ENCODE data around the gene SLC15A4.

Gene SLC15A4

DNA sequence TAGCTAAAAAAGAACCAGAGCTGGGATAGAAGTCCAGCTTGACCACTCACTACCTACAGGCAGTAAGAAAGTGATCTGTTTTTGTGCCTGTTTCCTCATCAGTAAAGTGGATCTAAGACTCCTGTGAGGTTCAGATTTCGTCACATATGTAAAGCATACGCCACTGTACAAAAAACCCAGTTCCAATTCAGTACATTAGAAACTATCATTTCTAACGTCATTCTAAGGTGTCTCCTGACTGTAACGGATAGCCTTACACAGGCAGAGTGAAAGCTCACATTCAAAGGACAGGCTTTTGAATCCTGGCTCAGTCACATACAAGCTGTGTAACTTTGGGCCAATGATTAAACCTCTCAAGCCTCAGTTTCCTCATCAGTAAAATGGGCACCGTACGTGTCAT lies 3.5 kb downstream of the SLC15A4 start:
- H3K27ac ChIP-seq (ENCODE audit: insufficient read depth in 1 of 2, low read depth in 1 of 2, low read length in 2 of 2, poor library complexity in 1 of 2, severe bottlenecking in 2 of 2): no peak overlapping the region
- no peaks in the 10 kb centered on the region for H3K27me3 ChIP-seq (replicated peaks in 2 of 5; ENCODE audit: control insufficient read depth in 4 of 5, insufficient read depth in 5 of 5, low read length in 4 of 5)
- no peak for DNase-seq
- H3K4me3 ChIP-seq (ENCODE audit: control insufficient read depth in 1 of 7, extremely low read depth in 1 of 7, insufficient read depth in 4 of 7, low read depth in 2 of 7, low read length in 6 of 7): no peak overlapping the region
- WGBS (ENCODE audit: insufficient coverage): 93% methylated on average over 6 of the region's 6 CpGs
- ChIA-PET POLR2A (no interaction called here), CTCF (interaction anchor here (0.9 to 3.6 kb wide), 4 partner anchors 9 to 34 kb away, joined by 3 to 12 read pairs (median 4); no protein-coding TSS in a partner anchor)
- peaks cover 15 to 66% (median 55%) of the 10 kb centered on the region in 4 experiments for H3K4me1 ChIP-seq (ENCODE audit: control extremely low read depth in 1 of 4, control insufficient read depth in 4 of 4, insufficient read depth in 4 of 4, low read length in 3 of 4)
- H3K9me3 ChIP-seq (ENCODE audit: control extremely low read depth in 1 of 5, control insufficient read depth in 4 of 5, insufficient read depth in 2 of 5, low read depth in 1 of 5, low read length in 4 of 5): no peaks in the 10 kb centered on the region
- peaks cover 2 to 11% (median 5%) of the 10 kb centered on the region in 4 experiments for H3K36me3 ChIP-seq (ENCODE audit: control insufficient read depth in 4 of 4, insufficient read depth in 4 of 4, low read length in 3 of 4)

DNA sequence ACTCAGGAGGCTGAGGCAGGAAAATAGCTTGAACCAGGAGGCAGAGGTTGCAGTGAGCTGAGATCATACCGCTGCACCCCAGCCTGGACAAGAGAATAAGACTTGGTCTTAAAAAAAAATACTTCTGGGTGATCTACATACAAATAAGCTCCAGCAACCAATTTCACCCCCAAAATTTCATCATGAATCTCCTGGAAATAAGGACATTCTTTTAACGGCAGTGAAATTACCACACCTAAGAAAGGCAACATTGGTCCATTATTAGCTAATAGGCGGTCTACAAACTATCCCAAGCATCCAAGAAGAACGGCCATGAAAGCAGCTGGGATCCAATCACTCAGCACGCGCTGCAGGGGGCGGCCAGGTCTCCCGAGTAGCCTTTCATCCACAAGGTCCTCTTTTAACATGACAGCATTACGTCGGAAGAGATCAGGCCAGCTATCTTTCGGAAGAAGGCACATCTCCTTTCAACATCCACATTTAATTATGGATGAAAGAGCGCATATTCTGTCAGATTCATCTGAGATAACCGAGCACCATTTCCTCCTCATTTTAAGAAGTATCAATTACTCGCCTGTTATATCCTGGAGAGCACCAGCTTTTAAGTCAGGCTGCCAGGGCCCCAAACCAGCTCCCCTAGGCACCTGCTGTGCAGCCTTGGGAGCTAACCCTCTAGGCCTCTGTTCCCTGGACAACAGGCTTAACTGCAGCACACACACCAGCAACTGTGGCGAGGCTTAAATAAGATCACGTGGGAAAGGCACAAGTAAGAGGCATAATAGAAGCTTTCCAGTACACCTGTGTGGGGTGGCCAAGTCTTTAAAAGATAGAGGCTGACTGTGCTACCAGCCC lies 4.2 kb downstream of the SLC15A4 start:
- H3K4me3 ChIP-seq (ENCODE audit: control insufficient read depth in 1 of 7, extremely low read depth in 1 of 7, insufficient read depth in 4 of 7, low read depth in 2 of 7, low read length in 6 of 7): no peak overlapping the region
- no peak for DNase-seq
- no peak overlapping the region for H3K27ac ChIP-seq (ENCODE audit: insufficient read depth in 1 of 2, low read depth in 1 of 2, low read length in 2 of 2, poor library complexity in 1 of 2, severe bottlenecking in 2 of 2)
- peaks cover 6 to 17% (median 7%) of the 10 kb centered on the region in 4 experiments for H3K36me3 ChIP-seq (ENCODE audit: control insufficient read depth in 4 of 4, insufficient read depth in 4 of 4, low read length in 3 of 4)
- ChIA-PET POLR2A (no interaction called here), CTCF (interaction anchor here (0.7 to 3.6 kb wide), 4 partner anchors 8 to 175 kb away, joined by 3 to 12 read pairs (median 4); no protein-coding TSS in a partner anchor)
- H3K4me1 ChIP-seq (ENCODE audit: control extremely low read depth in 1 of 4, control insufficient read depth in 4 of 4, insufficient read depth in 4 of 4, low read length in 3 of 4): peaks cover 15 to 61% (median 52%) of the 10 kb centered on the region in 4 experiments
- 96% methylated on average over 12 of the region's 16 CpGs for WGBS (ENCODE audit: insufficient coverage)
- no peaks in the 10 kb centered on the region for H3K9me3 ChIP-seq (ENCODE audit: control extremely low read depth in 1 of 5, control insufficient read depth in 4 of 5, insufficient read depth in 2 of 5, low read depth in 1 of 5, low read length in 4 of 5)
- no peaks in the 10 kb centered on the region for H3K27me3 ChIP-seq (replicated peaks in 2 of 5; ENCODE audit: control insufficient read depth in 4 of 5, insufficient read depth in 5 of 5, low read length in 4 of 5)

DNA sequence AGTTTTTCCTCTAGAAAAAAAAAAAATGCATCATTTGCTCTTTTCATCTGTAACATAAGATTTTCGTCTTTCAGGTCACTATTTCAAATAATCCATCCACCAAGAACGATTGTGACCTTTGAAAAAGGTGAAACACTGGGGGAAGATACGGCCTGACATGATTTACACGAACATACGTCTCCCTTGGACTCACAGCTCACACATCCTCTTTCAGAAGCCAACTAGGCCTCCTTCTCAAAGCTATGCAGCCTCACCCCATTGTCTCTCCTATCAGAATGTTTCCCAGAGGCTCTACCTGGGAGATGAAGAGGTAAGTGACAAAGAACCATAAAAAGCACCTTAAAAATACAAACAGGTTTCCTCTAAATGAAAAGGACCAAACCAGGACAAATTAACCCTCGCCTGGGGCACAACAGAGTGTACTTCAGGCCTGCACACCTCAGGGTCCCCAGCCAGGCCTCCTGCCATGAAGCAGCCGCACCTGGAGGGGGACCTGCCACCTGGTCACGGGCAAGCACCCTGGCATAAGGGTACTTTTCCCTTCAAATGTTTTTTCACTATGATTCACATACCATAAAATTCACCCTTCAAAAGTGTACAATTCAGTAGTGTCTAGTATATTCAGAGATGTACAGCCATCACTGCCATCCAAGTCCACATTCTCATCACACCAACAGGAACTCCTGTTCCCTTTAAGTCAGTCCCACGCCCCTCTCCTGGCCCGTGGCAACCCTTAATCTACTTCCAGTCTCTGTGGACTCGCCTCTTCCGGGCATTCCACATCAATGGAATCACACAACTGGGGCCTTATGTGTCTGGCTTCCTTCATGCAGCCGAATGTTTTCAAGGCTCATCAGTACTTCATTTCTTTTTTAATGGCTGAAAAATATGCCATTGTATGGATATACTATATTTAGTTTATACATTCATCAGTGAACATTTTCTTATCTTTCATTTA lies 5.4 kb downstream of the SLC15A4 start:
- DNase-seq: no peak
- Histone ChIP-seq H3K9me3 (ENCODE audit: control extremely low read depth in 1 of 5, control insufficient read depth in 4 of 5, insufficient read depth in 2 of 5, low read depth in 1 of 5, low read length in 4 of 5) (no peaks in the 10 kb centered on the region), H3K4me3 (ENCODE audit: control insufficient read depth in 1 of 7, extremely low read depth in 1 of 7, insufficient read depth in 4 of 7, low read depth in 2 of 7, low read length in 6 of 7) (no peak overlapping the region), H3K36me3 (ENCODE audit: control insufficient read depth in 4 of 4, insufficient read depth in 4 of 4, low read length in 3 of 4) (peaks cover 10 to 29% (median 16%) of the 10 kb centered on the region in 4 experiments), H3K27ac (ENCODE audit: insufficient read depth in 1 of 2, low read depth in 1 of 2, low read length in 2 of 2, poor library complexity in 1 of 2, severe bottlenecking in 2 of 2) (peak overlapping the region; percentile 29 to 62), H3K27me3 (replicated peaks in 2 of 5; ENCODE audit: control insufficient read depth in 4 of 5, insufficient read depth in 5 of 5, low read length in 4 of 5) (no peaks in the 10 kb centered on the region), H3K4me1 (ENCODE audit: control extremely low read depth in 1 of 4, control insufficient read depth in 4 of 4, insufficient read depth in 4 of 4, low read length in 3 of 4) (peaks cover 15 to 54% (median 46%) of the 10 kb centered on the region in 4 experiments)
- ChIA-PET POLR2A (no interaction called here), CTCF (no interaction called here)
- WGBS (ENCODE audit: insufficient coverage): 94% methylated on average over 8 of the region's 13 CpGs

DNA sequence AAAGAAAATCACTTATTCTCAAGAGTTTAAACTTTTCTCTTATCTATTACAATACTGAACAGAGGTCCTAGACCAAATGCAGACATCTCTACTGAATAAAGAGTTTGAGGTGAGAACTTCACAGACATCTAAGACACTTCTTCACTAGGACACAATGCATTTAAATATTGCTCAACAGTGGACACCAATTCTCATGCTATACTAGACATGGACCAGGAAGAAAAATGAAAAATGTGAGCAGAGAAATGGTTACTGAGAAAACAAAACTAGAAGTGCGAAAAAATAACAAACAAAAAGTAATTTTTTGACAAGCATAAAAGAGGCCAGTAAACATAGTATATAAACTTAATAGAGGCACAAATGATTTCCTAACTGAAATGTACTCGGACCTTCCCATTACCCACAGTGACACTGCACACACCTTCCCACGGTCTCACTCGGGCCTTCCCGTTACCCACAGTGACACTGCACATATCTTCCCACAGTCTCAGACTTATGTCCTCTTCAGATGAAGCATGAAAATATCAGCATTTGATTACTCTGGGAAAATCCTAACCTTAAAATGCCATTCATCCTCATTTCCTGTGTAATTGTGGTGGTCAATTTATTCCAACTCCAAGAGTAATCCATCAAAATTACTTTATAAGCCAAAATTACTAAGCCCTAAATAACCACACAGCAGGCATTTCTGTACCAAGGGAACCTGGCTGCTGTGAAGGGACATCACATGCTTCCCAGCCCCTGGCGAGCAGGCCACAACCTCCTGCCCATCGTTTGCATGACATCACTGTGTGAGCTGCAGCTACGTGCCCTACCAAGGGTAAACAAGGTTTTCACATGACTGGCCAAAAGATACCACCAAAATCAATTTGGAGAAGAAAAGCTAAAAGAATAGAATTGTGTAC lies 6.4 kb downstream of the SLC15A4 start:
- peak overlapping the region in 3 of 7 experiments; percentile 24 to 29 (median 28) for H3K4me3 ChIP-seq (ENCODE audit: control insufficient read depth in 1 of 7, extremely low read depth in 1 of 7, insufficient read depth in 4 of 7, low read depth in 2 of 7, low read length in 6 of 7)
- H3K27me3 ChIP-seq (replicated peaks in 2 of 5; ENCODE audit: control insufficient read depth in 4 of 5, insufficient read depth in 5 of 5, low read length in 4 of 5): no peaks in the 10 kb centered on the region
- peaks cover 10 to 32% (median 22%) of the 10 kb centered on the region in 4 experiments for H3K36me3 ChIP-seq (ENCODE audit: control insufficient read depth in 4 of 4, insufficient read depth in 4 of 4, low read length in 3 of 4)
- peak overlapping the region; percentile 29 to 69 for H3K27ac ChIP-seq (ENCODE audit: insufficient read depth in 1 of 2, low read depth in 1 of 2, low read length in 2 of 2, poor library complexity in 1 of 2, severe bottlenecking in 2 of 2)
- WGBS (ENCODE audit: insufficient coverage): 20% methylated on average over 1 of the region's 8 CpGs
- POLR2A ChIA-PET: interaction anchor here (0.6 kb wide), 1 partner anchor 26 kb away, joined by 3 read pairs; no protein-coding TSS in a partner anchor
- CTCF ChIA-PET: no interaction called here
- peak in 2 of 3 donors; percentile 74 to 86 for DNase-seq
- no peaks in the 10 kb centered on the region for H3K9me3 ChIP-seq (ENCODE audit: control extremely low read depth in 1 of 5, control insufficient read depth in 4 of 5, insufficient read depth in 2 of 5, low read depth in 1 of 5, low read length in 4 of 5)
- H3K4me1 ChIP-seq (ENCODE audit: control extremely low read depth in 1 of 4, control insufficient read depth in 4 of 4, insufficient read depth in 4 of 4, low read length in 3 of 4): peaks cover 15 to 45% (median 36%) of the 10 kb centered on the region in 4 experiments

DNA sequence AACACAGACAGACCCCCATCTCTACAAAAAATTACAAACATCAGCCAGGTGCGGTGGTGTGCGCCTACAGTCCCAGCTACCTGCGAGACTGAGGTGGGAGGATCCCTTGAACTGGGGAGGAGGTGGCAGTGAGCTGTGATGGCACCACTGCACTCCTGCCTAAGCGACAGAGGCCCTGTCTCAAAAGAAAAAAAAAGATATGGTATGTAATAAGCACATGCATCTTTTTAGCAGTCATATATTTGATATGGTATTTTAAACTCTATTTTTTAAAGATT lies 7.2 kb downstream of the SLC15A4 start:
- Histone ChIP-seq H3K4me1 (ENCODE audit: control extremely low read depth in 1 of 4, control insufficient read depth in 4 of 4, insufficient read depth in 4 of 4, low read length in 3 of 4) (peaks cover 15 to 37% (median 28%) of the 10 kb centered on the region in 4 experiments), H3K27ac (ENCODE audit: insufficient read depth in 1 of 2, low read depth in 1 of 2, low read length in 2 of 2, poor library complexity in 1 of 2, severe bottlenecking in 2 of 2) (peak overlapping the region in 1 of 2 experiments; percentile 18), H3K36me3 (ENCODE audit: control insufficient read depth in 4 of 4, insufficient read depth in 4 of 4, low read length in 3 of 4) (peaks cover 10 to 35% (median 24%) of the 10 kb centered on the region in 4 experiments), H3K4me3 (ENCODE audit: control insufficient read depth in 1 of 7, extremely low read depth in 1 of 7, insufficient read depth in 4 of 7, low read depth in 2 of 7, low read length in 6 of 7) (no peak overlapping the region), H3K9me3 (ENCODE audit: control extremely low read depth in 1 of 5, control insufficient read depth in 4 of 5, insufficient read depth in 2 of 5, low read depth in 1 of 5, low read length in 4 of 5) (no peaks in the 10 kb centered on the region), H3K27me3 (replicated peaks in 2 of 5; ENCODE audit: control insufficient read depth in 4 of 5, insufficient read depth in 5 of 5, low read length in 4 of 5) (no peaks in the 10 kb centered on the region)
- ChIA-PET CTCF (no interaction called here), POLR2A (no interaction called here)
- WGBS (ENCODE audit: insufficient coverage): no CpG with 5 or more reads among the region's 4 CpGs
- DNase-seq: no peak

DNA sequence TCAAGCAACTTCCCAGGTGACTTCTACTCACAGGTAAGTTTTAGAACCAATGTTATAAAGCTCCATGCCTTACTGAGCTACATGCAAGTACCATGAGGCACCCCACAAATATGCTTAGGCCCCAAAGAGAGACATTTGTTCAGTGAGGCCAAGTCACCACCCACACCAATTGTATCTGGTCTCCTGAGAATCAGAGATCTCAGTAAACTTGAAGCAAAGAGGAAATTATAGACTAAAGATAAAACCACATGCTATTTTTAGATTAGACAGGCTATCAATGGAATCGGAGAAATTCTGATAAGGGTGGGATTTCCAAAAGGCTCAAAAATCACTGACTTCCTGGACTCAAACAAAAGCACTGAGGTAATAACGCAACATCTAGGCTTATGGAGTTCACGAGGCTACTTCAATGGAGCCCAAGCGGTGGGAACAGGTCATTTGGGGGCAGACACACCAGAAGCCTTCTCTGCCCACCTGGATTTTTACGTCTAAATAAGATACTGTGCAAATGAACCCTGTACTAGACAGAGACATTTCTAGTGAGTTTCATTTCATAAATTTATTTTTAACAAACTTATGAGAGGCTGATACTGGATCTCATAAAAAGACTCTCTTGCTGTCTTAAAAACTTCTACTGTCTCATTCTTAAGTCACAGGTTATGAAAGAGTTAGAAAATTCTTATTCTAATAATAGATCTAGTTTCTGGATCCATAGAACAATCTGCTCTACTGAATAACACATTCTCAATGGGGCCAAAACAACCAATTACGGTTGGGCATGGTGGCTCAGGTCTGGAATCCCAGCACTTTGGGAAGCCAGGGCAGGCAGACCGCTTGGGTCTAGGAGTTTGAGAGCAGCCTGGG lies 7.7 kb downstream of the SLC15A4 start:
- CTCF ChIA-PET: interaction anchor here (1.3 kb wide), 1 partner anchor 16 kb away, joined by 5 read pairs; no protein-coding TSS in a partner anchor
- POLR2A ChIA-PET: no interaction called here

More for the DNA sequence above, 7.7 kb downstream of the SLC15A4 start:
- Histone ChIP-seq H3K27me3 (replicated peaks in 2 of 5; ENCODE audit: control insufficient read depth in 4 of 5, insufficient read depth in 5 of 5, low read length in 4 of 5) (no peaks in the 10 kb centered on the region), H3K9me3 (ENCODE audit: control extremely low read depth in 1 of 5, control insufficient read depth in 4 of 5, insufficient read depth in 2 of 5, low read depth in 1 of 5, low read length in 4 of 5) (no peaks in the 10 kb centered on the region), H3K27ac (ENCODE audit: insufficient read depth in 1 of 2, low read depth in 1 of 2, low read length in 2 of 2, poor library complexity in 1 of 2, severe bottlenecking in 2 of 2) (peak overlapping the region in 1 of 2 experiments; percentile 18), H3K4me3 (ENCODE audit: control insufficient read depth in 1 of 7, extremely low read depth in 1 of 7, insufficient read depth in 4 of 7, low read depth in 2 of 7, low read length in 6 of 7) (no peak overlapping the region), H3K36me3 (ENCODE audit: control insufficient read depth in 4 of 4, insufficient read depth in 4 of 4, low read length in 3 of 4) (peaks cover 10 to 35% (median 24%) of the 10 kb centered on the region in 4 experiments), H3K4me1 (ENCODE audit: control extremely low read depth in 1 of 4, control insufficient read depth in 4 of 4, insufficient read depth in 4 of 4, low read length in 3 of 4) (peaks cover 15 to 32% (median 24%) of the 10 kb centered on the region in 4 experiments)
- no peak for DNase-seq
- WGBS (ENCODE audit: insufficient coverage): 83% methylated on average over 5 of the region's 7 CpGs
